GM19239 (cell line): ENCODE measurements around the gene USP34.
"Not testable (repeated sequence)": the region's sequence is repeated elsewhere in the genome, so short reads cannot be mapped to it uniquely, and the experiment has no call there.

Experiments used
- DNase-seq: peaks from one replicate; pipeline ENCODE4 v3.0.0; 2011; ENCODE audit warnings: low spot score; ENCODE audit not compliant: insufficient read length
- FAIRE-seq: peaks from 2 replicates; lab custom pipeline; 2011; peaks lifted over from hg19 to GRCh38; lab: Jason Lieb, UNC

Gene USP34

GRCh38 chr2:61426267-61426897, 44.5 kb downstream of the USP34 start:
- FAIRE-seq = peak; percentile 95
- peak; percentile 32 for DNase-seq

GRCh38 chr2:61425605-61426155, 45.2 kb downstream of the USP34 start:
- DNase-seq = no peak
- FAIRE-seq = peak; percentile 49

- DNase-seq = no peak
- no peak for FAIRE-seq
Measured at GRCh38 chr2:61423714-61424113, 47.2 kb downstream of the USP34 start.

GRCh38 chr2:61421611-61422010, 49.3 kb downstream of the USP34 start:
- peak; percentile 31 for FAIRE-seq
- no peak for DNase-seq

- FAIRE-seq (peak; percentile 35), DNase-seq (no peak)
Measured at GRCh38 chr2:61420991-61421544, 49.8 kb downstream of the USP34 start.

GRCh38 chr2:61419570-61419969, 51.3 kb downstream of the USP34 start:
- DNase-seq (no peak), FAIRE-seq (no peak)

- DNase-seq (no peak), FAIRE-seq (peak; percentile 75)
Measured at GRCh38 chr2:61419129-61419528, 51.8 kb downstream of the USP34 start.

- DNase-seq = no peak
Measured at GRCh38 chr2:61416871-61417645, 53.8 kb downstream of the USP34 start.

GRCh38 chr2:61415265-61415664, 55.6 kb downstream of the USP34 start:
- FAIRE-seq (no peak), DNase-seq (no peak)

More at GRCh38 chr2:61416871-61417645, 53.8 kb downstream of the USP34 start:
- FAIRE-seq = no peak

GRCh38 chr2:61414674-61415073, 56.2 kb downstream of the USP34 start:
- FAIRE-seq (no peak), DNase-seq (no peak)

- DNase-seq (no peak), FAIRE-seq (no peak)
Measured at GRCh38 chr2:61411109-61411508, 59.8 kb downstream of the USP34 start.

GRCh38 chr2:61410185-61410584, 60.7 kb downstream of the USP34 start:
- FAIRE-seq (no peak), DNase-seq (no peak)

- no peak for DNase-seq
- FAIRE-seq = no peak
Measured at GRCh38 chr2:61405813-61406212, 65.1 kb downstream of the USP34 start.

GRCh38 chr2:61404438-61404837, 66.4 kb downstream of the USP34 start:
- no peak for FAIRE-seq
- no peak for DNase-seq

GRCh38 chr2:61398413-61398812, 72.5 kb downstream of the USP34 start:
- no peak for FAIRE-seq

GRCh38 chr2:61396005-61396404, 74.9 kb downstream of the USP34 start:
- DNase-seq (no peak), FAIRE-seq (no peak)

More at GRCh38 chr2:61398413-61398812, 72.5 kb downstream of the USP34 start:
- DNase-seq = no peak

- DNase-seq, FAIRE-seq: not testable (repeated sequence)
Measured at GRCh38 chr2:61387588-61387987, 83.3 kb downstream of the USP34 start.

- FAIRE-seq, DNase-seq: not testable (repeated sequence)
Measured at GRCh38 chr2:61380882-61381197, 90.0 kb downstream of the USP34 start.

GRCh38 chr2:61380056-61380881, 90.6 kb downstream of the USP34 start:
- FAIRE-seq (no peak), DNase-seq (no peak)

- FAIRE-seq = no peak
- no peak for DNase-seq
Measured at GRCh38 chr2:61379521-61379920, 91.4 kb downstream of the USP34 start.
